Ovary (tissue), 9 donors: ENCODE data around the gene ASMT. TPM values are rescaled to one million over a fixed set of nuclear protein-coding genes. Genes with fewer than 3 reads are reported as not detected.
"Not testable (repeated sequence)": the region's sequence is repeated elsewhere in the genome, so short reads cannot be mapped to it uniquely, and the experiment has no call there.

Experiments used
- DNase-seq, 5 donors: peaks; one replicate each; pipeline ENCODE4 v3.0.0-alpha.2; 2019 to 2020
- H3K27ac ChIP-seq, 2 donors: fragments of 200-600 bp; one replicate each; pipeline versions ENCODE4 v1.5.1 to v1.8.0; 2019 to 2022
- H3K27me3 ChIP-seq: fragments of 200-600 bp; one replicate; pipeline ENCODE4 v1.8.0; 2022
- H3K36me3 ChIP-seq: fragments of 200-600 bp; sonication (generic); one replicate; pipeline ENCODE4 v1.5.1; 2019
- H3K4me1 ChIP-seq: one replicate; pipeline ENCODE4 v1.8.1; 2013; ENCODE audit warnings: mild to moderate bottlenecking, moderate library complexity; ENCODE audit not compliant: insufficient read depth
- H3K4me3 ChIP-seq: fragments of 200-600 bp; sonication (generic); one replicate; pipeline ENCODE4 v1.5.1; 2017
- H3K9me3 ChIP-seq, 2 donors: fragments of 200-600 bp in 1 of 2; sonication (generic) in 1 of 2; one replicate each; pipeline versions ENCODE4 v1.5.1 to v1.8.1; 2013 to 2019; ENCODE audit warnings: mild to moderate bottlenecking in 1 of 2, moderate library complexity in 1 of 2
- CTCF ChIP-seq, 3 donors: fragments of 450-650 bp in 2 of 3; fragments of 200-600 bp in 1 of 3; IDR thresholded peaks; one replicate each; pipeline versions ENCODE4 v1.5.1 to v1.8.0; 2016 to 2022; ENCODE audit warnings: antibody characterized with exemption in 3 of 3, mild to moderate bottlenecking in 1 of 3
- EP300 ChIP-seq: sonication (generic); formaldehyde crosslinking; IDR thresholded peaks from one replicate; pipeline ENCODE4 v1.6.1; 2017; ENCODE audit warnings: antibody characterized with exemption
- POLR2A ChIP-seq: fragments of 450-650 bp; IDR thresholded peaks from one replicate; pipeline ENCODE4 v1.6.1; 2017; ENCODE audit warnings: antibody characterized with exemption, mild to moderate bottlenecking, moderate library complexity
- WGBS, 3 donors: extraction: QIAGEN DNeasy Blood & Tissue Kit in 1 of 3; methylation state at CpG; one replicate each; pipeline versions ENCODE4 v1.1.5 to v1.1.7; 2013 to 2017; 5-methylcytosine and 5-hydroxymethylcytosine counted together
- intact Hi-C, 4 donors: fragments of 100-400 bp; cut with DNase I; formaldehyde crosslinking; loops; one replicate each; pipeline versions ENCODE4 v1.11.0 to v1.15.1; 2022 to 2023
- polyA plus RNA-seq, 2 donors: library from polyadenylated mRNA; stranded (reverse); fragments of 200-250 nt in 1 of 2; fragments of 350-450 nt in 1 of 2; fragmentation: Illumina TruSeq in 1 of 2; extraction: RNeasy Lipid Tissue Mini Kit (QIAGEN cat#74804) in 1 of 2; gene quantifications; one replicate each; pipeline ENCODE4 v1.2.3, GENCODE V29; 2013 to 2014
- total RNA-seq, 7 donors: library from RNA; depleted of rRNA in 2 of 7; stranded (reverse); fragments of >200 nt in 2 of 7; fragmentation: NEBNext Ultra II Directional in 3 of 7; extraction: Animal tissue kit (Norgen Biotek cat#: 25700) in 3 of 7; gene quantifications; one replicate each; pipeline versions ENCODE4 v1.1.0 to v1.2.4, GENCODE V29; 2016 to 2023
- donor health status: DM: no; HTN: no; CAD: no; lungs with moderate emphysema.
- donor health status: DM: no; HTN: no; CAD: no.
- donor health status: Bipolar disorder and iron deficiency.
- donor health status: DM: yes; HTN: yes; CAD: no.
- donor health status: DM: no; HTN: no; CAD: no.
- donor health status: DM: yes; HTN: yes; CAD: no.

ASMT gene
- total and polyA plus RNA-seq, 9 donors = 0.23 to 0.50 (median 0.38) TPM; not detected in 4

DNA sequence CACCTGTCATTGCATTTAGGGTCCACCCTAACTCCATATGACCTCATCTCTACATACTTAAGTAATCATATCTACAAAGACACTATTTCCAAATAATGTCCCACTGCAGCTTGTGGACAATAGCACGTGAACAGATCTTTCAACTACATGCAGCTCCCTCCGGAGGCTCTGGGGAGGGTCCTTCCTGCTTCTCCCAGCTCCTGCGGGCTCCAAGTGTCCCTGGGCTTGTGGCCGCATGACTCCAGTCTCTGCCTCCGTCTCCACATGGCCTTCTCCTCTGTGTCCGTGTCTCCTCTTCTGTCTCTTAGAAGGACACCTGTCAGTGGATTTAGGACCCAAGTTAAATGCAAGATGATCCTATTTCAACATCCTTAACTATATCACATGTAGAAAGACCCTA, 52.7 kb downstream of the ASMT start:
- H3K9me3 ChIP-seq = no peaks in the 10 kb centered on the region
- DNase-seq = no peak
- WGBS, 3 donors = 71 to 78% (median 74%) methylated on average over 6 of the region's 6 CpGs
- H3K4me1 ChIP-seq = no peaks in the 10 kb centered on the region
- no peak overlapping the region for H3K4me3 ChIP-seq
- H3K36me3 ChIP-seq = no peaks in the 10 kb centered on the region
- no peaks in the 10 kb centered on the region for H3K27me3 ChIP-seq
- H3K27ac ChIP-seq = no peak overlapping the region
- TF ChIP-seq EP300 (no peak), POLR2A (no peak), CTCF (IDR thresholded peaks at IDR 0.05) (no peak)
- intact Hi-C loops = no loop called here

- no peaks in the 10 kb centered on the region for H3K9me3 ChIP-seq
- WGBS, 3 donors = 65 to 75% (median 71%) methylated on average over 7 of the region's 7 CpGs
- H3K4me1 ChIP-seq = no peaks in the 10 kb centered on the region
- TF ChIP-seq EP300 (no peak), CTCF (IDR thresholded peaks at IDR 0.05) (no peak), POLR2A (no peak)
- no peak overlapping the region for H3K27ac ChIP-seq
- no peaks in the 10 kb centered on the region for H3K27me3 ChIP-seq
- no peaks in the 10 kb centered on the region for H3K36me3 ChIP-seq
- intact Hi-C loops = no loop called here
- DNase-seq = no peak
- H3K4me3 ChIP-seq = no peak overlapping the region
Observed at GRCh38 chrX:1673337-1673736, 58.5 kb downstream of the ASMT start.

DNA sequence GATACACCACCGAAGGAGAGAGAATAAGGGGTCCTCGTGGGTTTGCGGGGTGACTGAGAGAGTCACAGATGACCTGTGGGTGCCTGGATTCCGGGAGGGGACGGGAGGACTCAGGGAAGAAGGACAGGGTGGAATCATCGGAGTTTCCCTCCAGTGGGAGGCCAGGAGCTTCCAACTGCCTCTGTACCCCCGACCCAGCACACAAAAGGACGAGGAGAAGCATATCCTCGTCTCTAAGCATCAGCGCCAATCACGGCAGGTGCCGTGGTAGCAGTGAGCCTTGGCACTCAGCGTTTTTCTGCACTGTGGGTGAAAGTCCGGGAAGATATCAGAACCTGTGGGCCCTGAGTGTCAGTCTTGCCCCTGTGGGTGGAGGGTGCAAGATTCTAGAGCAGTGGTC, 62.0 kb downstream of the ASMT start:
- intact Hi-C loops = no loop called here
- WGBS, 3 donors = 85 to 88% (median 87%) methylated on average over 14 of the region's 14 CpGs

GRCh38 chrX:1679238-1679637, 64.4 kb downstream of the ASMT start:
- H3K27ac ChIP-seq = no peak overlapping the region
- no peaks in the 10 kb centered on the region for H3K27me3 ChIP-seq
- no peaks in the 10 kb centered on the region for H3K9me3 ChIP-seq
- intact Hi-C loops = no loop called here
- no peak for DNase-seq
- TF ChIP-seq EP300 = no peak
- H3K4me3 ChIP-seq = no peak overlapping the region
- H3K36me3 ChIP-seq = no peaks in the 10 kb centered on the region
- WGBS, 3 donors = 39 to 48% (median 46%) methylated on average over 9 of the region's 9 CpGs
- no peaks in the 10 kb centered on the region for H3K4me1 ChIP-seq

More for the DNA sequence above, 62.0 kb downstream of the ASMT start:
- H3K4me1 ChIP-seq = no peaks in the 10 kb centered on the region
- TF ChIP-seq CTCF (IDR thresholded peaks at IDR 0.05) (no peak), POLR2A (no peak), EP300 (no peak)
- H3K9me3 ChIP-seq = no peaks in the 10 kb centered on the region
- no peaks in the 10 kb centered on the region for H3K36me3 ChIP-seq
- H3K4me3 ChIP-seq = no peak overlapping the region
- H3K27me3 ChIP-seq = no peaks in the 10 kb centered on the region
- no peak for DNase-seq
- no peak overlapping the region for H3K27ac ChIP-seq

- DNase-seq = no peak
- intact Hi-C loops = no loop called here
- Histone ChIP-seq H3K4me3 (no peak overlapping the region), H3K27me3 (no peaks in the 10 kb centered on the region), H3K9me3 (no peaks in the 10 kb centered on the region), H3K27ac (no peak overlapping the region), H3K4me1 (no peaks in the 10 kb centered on the region), H3K36me3 (no peaks in the 10 kb centered on the region)
- TF ChIP-seq CTCF (IDR thresholded peaks at IDR 0.05) (no peak), POLR2A (no peak), EP300 (no peak)
Observed at GRCh38 chrX:1681439-1681838, 66.6 kb downstream of the ASMT start.

DNA sequence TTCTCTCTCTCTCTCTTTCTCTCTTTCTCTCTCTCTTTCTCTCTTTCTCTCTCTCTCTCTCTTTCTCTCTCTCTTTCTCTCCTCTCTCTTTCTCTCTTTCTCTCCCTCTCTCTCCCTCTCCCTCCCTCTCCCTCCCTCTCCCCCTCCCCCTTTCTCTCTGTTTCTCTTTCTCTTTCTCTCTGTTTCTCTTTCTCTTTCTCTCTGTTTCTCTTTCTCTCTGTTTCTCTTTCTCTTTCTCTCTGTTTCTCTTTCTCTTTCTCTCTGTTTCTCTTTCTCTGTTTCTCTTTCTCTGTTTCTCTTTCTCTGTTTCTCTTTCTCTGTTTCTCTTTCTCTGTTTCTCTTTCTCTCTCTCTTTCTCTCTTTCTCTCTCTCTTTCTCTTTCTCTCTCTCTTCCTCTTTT, 67.0 kb downstream of the ASMT start:
- H3K9me3 ChIP-seq, H3K36me3 ChIP-seq, DNase-seq, H3K27me3 ChIP-seq, intact Hi-C loops, H3K4me3 ChIP-seq, H3K27ac ChIP-seq, H3K4me1 ChIP-seq: not testable (repeated sequence)

DNA sequence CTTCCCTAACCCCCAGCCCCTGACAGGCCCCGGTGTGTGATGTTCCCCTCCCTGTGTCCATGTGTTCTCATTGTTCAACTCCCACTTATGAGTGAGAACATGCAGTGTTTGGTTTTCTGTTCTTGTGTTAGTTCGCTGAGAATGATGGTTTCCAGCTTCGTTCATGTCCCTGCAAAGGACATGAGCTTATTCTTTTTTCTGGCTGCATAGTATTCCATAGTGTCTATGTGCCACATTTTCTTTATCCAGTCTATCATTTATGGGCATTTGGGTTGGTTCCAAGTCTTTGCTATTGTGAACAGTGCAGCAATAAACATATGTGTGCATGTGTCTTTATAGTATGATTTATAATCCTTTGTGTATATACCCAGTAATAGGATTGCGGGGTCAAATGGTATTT, 67.6 kb downstream of the ASMT start:
- 89 to 94% (median 91%) methylated on average over 4 of the region's 4 CpGs for WGBS, 3 donors
- H3K9me3 ChIP-seq, H3K27me3 ChIP-seq, H3K27ac ChIP-seq, H3K4me1 ChIP-seq, H3K4me3 ChIP-seq, H3K36me3 ChIP-seq, intact Hi-C loops, DNase-seq: not testable (repeated sequence)

GRCh38 chrX:1684883-1685282, 70.0 kb downstream of the ASMT start:
- H3K4me1 ChIP-seq, H3K4me3 ChIP-seq, H3K27me3 ChIP-seq, H3K9me3 ChIP-seq, H3K36me3 ChIP-seq, intact Hi-C loops, H3K27ac ChIP-seq, DNase-seq: not testable (repeated sequence)
- WGBS, 3 donors = 72 to 74% (median 74%) methylated on average over 3 to 8 of the region's 8 CpGs
